Body of pancreas (tissue), 4 donors: Measurements from ENCODE around the gene GLT6D1. TPM values are rescaled to one million over a fixed set of nuclear protein-coding genes. Genes with fewer than 3 reads are reported as not detected.

Source experiments
- ATAC-seq: fragments of 150-250 bp; one replicate; pipeline ENCODE4 v1.9.1; 2016
- DNase-seq, 4 donors: peaks; one replicate each; pipeline ENCODE4 v3.0.0-alpha.2; 2019
- H3K27ac ChIP-seq, 4 donors: fragments of 200-600 bp; sonication (generic); 1 replicate in 3 of 4; 2 replicates in 1 of 4; pipeline versions ENCODE4 v1.5.1 to v1.6.1; 2016 to 2019; ENCODE audit warnings: mild to moderate bottlenecking in 1 of 4, mixed read lengths in 1 of 4, moderate library complexity in 1 of 4
- H3K27me3 ChIP-seq, 2 donors: fragments of 200-600 bp; sonication (generic); one replicate each; pipeline ENCODE4 v1.6.0; 2016; ENCODE audit warnings: mild to moderate bottlenecking in 1 of 2
- H3K36me3 ChIP-seq, 2 donors: fragments of 200-600 bp; sonication (generic); replicated peaks in 1 of 2; 2 replicates each; pipeline ENCODE4 v1.5.1; 2016; ENCODE audit warnings: low read depth in 2 of 2; ENCODE audit not compliant: insufficient read depth in 1 of 2
- H3K4me1 ChIP-seq: fragments of 200-600 bp; sonication (generic); one replicate; pipeline ENCODE4 v1.6.0; 2016
- H3K4me3 ChIP-seq, 2 donors: fragments of 200-600 bp; sonication (generic); 1 replicate in 1 of 2; 2 replicates in 1 of 2; pipeline ENCODE4 v1.5.1; 2016 to 2019
- H3K9me3 ChIP-seq, 3 donors: fragments of 200-600 bp; sonication (generic); 1 replicate in 2 of 3; 2 replicates in 1 of 3; pipeline ENCODE4 v1.5.1; 2016
- POLR2A ChIP-seq, 3 donors: fragments of 450-650 bp; IDR thresholded peaks; one replicate each; pipeline ENCODE4 v1.6.1; 2016; ENCODE audit warnings: antibody characterized with exemption in 3 of 3, mild to moderate bottlenecking in 2 of 3
- WGBS, 2 donors: methylation state at CpG; one replicate each; pipeline ENCODE4 v1.1.5; 2017; 5-methylcytosine and 5-hydroxymethylcytosine counted together
- intact Hi-C: fragments of 100-400 bp; cut with DNase I; formaldehyde crosslinking; loops from one replicate; pipeline ENCODE4 v1.15.1; 2023
- total RNA-seq, 2 donors: library from RNA; depleted of rRNA; stranded (reverse); fragments of >200 nt; gene quantifications; one replicate each; pipeline ENCODE4 v1.1.0, GENCODE V29; 2016
- TF ChIP-seq, protein P1 (sequence below), 7 experiments: fragments of 450-650 bp in 4 of 7; fragments of 200-600 bp in 3 of 7; sonication (generic) in 3 of 7; IDR thresholded peaks; one replicate each; pipeline ENCODE4 v1.5.1; 2016 to 2019; ENCODE audit warnings: antibody characterized with exemption in 7 of 7

Gene GLT6D1
- total RNA-seq, 2 donors from 2014 or later, result not detected

DNA sequence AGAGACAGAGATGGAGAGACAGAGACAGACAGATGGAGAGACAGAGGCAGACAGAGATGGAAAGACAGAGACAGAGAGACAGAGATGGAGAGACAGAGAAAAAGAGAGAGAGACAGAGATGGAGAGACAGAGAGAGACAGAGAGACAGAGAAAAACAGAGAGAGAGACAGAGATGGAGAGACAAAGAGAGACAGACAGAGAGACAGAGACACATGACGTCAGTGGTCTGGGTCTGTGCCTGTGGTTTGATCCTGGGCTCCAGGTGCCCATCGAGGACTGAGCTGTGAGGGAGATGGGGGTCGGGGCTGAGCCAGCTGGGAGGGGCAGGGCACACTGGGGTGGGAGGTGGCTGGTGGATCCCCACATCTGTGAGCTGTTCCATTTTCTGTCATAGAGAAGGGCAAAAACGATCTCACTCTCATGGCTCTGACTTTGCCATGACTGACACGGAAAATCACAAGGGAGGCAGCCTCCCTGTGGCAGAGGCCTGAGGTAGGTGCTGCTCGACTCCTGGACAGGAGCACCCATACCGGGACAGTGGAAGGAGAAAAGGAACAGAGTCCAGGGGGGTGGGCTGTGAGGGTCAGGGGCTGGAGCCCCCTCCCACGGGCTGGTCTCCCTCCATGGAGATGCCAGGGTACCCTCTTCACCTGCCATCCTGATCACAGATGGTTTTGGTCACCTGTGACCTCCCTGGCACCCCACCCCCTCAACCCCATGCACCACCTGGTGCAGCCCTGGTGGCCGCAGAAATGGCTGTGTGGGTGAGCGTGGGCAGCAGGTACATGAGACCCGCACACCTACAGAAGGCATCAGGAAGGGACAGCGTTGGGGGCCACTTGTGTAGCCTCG is 28.8 kb downstream of the GLT6D1 start:
- TF ChIP-seq POLR2A (IDR thresholded peaks at IDR 0.05), result no peak
- TF ChIP-seq, protein P1, sequence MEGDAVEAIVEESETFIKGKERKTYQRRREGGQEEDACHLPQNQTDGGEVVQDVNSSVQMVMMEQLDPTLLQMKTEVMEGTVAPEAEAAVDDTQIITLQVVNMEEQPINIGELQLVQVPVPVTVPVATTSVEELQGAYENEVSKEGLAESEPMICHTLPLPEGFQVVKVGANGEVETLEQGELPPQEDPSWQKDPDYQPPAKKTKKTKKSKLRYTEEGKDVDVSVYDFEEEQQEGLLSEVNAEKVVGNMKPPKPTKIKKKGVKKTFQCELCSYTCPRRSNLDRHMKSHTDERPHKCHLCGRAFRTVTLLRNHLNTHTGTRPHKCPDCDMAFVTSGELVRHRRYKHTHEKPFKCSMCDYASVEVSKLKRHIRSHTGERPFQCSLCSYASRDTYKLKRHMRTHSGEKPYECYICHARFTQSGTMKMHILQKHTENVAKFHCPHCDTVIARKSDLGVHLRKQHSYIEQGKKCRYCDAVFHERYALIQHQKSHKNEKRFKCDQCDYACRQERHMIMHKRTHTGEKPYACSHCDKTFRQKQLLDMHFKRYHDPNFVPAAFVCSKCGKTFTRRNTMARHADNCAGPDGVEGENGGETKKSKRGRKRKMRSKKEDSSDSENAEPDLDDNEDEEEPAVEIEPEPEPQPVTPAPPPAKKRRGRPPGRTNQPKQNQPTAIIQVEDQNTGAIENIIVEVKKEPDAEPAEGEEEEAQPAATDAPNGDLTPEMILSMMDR (IDR thresholded peaks at IDR 0.05), result no peak
- H3K27me3 ChIP-seq, result no peaks in the 10 kb centered on the region
- DNase-seq (no peak), ATAC-seq (no peak)
- H3K9me3 ChIP-seq, result no peaks in the 10 kb centered on the region
- intact Hi-C loops, result no loop called here
- no peak overlapping the region for H3K27ac ChIP-seq
- no peaks in the 10 kb centered on the region for H3K36me3 ChIP-seq
- no peak overlapping the region for H3K4me3 ChIP-seq
- 70 to 81% methylated on average over 8 to 13 of the region's 13 CpGs for WGBS, 2 donors
- H3K4me1 ChIP-seq, result no peaks in the 10 kb centered on the region

DNA sequence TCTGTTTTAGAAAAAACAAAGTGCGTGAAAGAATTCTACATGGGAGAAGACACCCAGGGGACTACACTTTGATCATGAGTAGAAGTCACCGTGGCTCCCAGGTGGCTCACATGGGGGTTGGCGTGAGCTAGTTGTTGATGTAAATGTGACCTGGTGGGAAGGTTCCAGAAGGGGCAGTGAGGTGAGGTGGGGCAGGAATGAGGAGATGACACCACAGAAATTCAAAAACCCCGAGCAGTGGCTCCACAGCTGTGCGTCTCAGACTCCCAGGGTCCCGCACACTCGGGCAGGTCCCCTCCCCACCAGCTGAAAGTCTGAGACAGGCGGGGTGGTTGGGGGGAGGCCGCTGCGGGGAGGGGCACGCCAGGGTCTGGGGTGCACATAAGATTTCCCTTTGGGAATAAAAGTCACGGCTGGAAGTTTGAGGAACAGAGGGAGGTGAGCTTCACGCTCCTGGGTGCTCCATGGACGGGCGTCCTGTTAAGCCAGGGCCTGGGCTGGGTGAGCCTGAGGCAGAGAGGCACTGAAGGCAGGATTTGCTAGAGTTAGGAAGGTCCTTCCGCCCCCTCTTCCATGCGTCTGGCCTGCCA is 29.9 kb downstream of the GLT6D1 start:
- H3K9me3 ChIP-seq, result no peaks in the 10 kb centered on the region
- H3K4me3 ChIP-seq, result no peak overlapping the region
- H3K27me3 ChIP-seq, result no peaks in the 10 kb centered on the region
- intact Hi-C loops, result no loop called here
- WGBS, 2 donors, result 60 to 66% methylated on average over 16 to 17 of the region's 17 CpGs
- no peak for ATAC-seq
- DNase-seq, result no peak
- H3K27ac ChIP-seq, result no peak overlapping the region
- no peaks in the 10 kb centered on the region for H3K4me1 ChIP-seq
- TF ChIP-seq POLR2A (IDR thresholded peaks at IDR 0.05), result no peak
- TF ChIP-seq, protein P1 (IDR thresholded peaks at IDR 0.05), result no peak
- no peaks in the 10 kb centered on the region for H3K36me3 ChIP-seq

DNA sequence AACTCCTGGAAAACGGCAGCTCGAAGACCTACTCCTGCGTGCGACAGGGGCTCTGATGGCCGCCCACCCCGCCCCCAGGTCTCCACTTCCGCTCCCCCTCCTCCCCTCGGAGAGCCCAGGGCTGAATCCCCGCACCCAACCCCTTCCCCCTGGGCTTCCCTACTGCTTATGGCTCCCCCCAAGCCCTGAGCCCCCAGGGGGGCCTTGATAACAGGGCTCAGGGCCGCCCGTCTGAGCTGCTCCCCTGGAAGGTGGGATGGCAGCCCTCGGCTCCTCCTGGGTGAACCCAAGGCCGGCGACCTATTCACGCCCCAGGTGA is 30.4 kb downstream of the GLT6D1 start:
- WGBS, 2 donors, result 61 to 72% methylated on average over 12 of the region's 15 CpGs
- ATAC-seq, result no peak
- Histone ChIP-seq H3K9me3 (no peaks in the 10 kb centered on the region), H3K4me1 (no peaks in the 10 kb centered on the region), H3K36me3 (no peaks in the 10 kb centered on the region), H3K27ac (no peak overlapping the region), H3K4me3 (no peak overlapping the region), H3K27me3 (no peaks in the 10 kb centered on the region)
- DNase-seq, result no peak
- intact Hi-C loops, result no loop called here
- TF ChIP-seq POLR2A (IDR thresholded peaks at IDR 0.05), result no peak
- TF ChIP-seq, protein P1 (IDR thresholded peaks at IDR 0.05), result no peak

DNA sequence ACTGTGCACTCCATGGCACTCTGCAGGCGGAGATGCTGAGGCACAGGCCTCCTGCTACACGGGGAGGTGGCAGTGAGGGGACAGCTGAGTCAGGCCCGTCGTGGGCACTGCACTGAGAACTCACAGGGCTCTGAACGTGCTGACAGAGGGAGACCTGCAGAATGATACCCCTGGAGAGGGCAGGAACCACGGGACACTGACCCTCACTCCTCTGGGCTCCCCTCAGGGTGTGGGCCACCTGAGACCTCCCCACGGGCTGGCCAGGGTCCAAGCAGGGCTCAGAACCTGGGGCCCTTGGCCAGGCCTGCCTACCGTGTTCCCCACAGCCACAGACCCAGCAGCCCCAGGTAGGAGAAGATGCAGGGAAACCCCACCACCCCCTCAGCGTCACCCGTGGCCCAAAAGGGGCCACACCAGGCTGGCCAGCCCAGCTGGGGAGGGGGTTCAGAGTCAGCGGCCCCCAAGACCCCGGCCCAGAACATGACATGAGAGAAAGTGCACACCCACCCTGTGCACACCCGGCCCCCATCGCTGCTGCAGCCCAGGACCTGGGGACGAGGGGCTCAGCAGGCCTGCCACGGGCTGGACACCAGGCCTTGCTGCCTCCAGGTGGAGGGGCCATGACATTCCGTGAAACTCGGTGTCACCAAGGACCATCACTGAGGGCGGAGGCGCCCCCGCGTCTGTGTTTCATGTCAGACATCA is 30.9 kb downstream of the GLT6D1 start:
- no peak overlapping the region for H3K27ac ChIP-seq
- DNase-seq (no peak), ATAC-seq (no peak)
- TF ChIP-seq, protein P1 (IDR thresholded peaks at IDR 0.05), result no peak
- no peak for TF ChIP-seq POLR2A (IDR thresholded peaks at IDR 0.05)
- H3K4me1 ChIP-seq, result no peaks in the 10 kb centered on the region
- no peaks in the 10 kb centered on the region for H3K27me3 ChIP-seq
- no peaks in the 10 kb centered on the region for H3K9me3 ChIP-seq
- intact Hi-C loops, result no loop called here
- H3K36me3 ChIP-seq, result no peaks in the 10 kb centered on the region
- 66 to 96% methylated on average over 5 to 20 of the region's 22 CpGs for WGBS, 2 donors
- H3K4me3 ChIP-seq, result no peak overlapping the region
